Measurements from ENCODE around the gene CST8. TPM values are rescaled to one million over a fixed set of nuclear protein-coding genes. Genes with fewer than 3 reads are reported as not detected.

Gene CST8
- total RNA-seq, 1 experiment from 2014 or later: not detected

GRCh38 chr20:23456873-23457272 is 34.0 kb upstream of the CST8 start:
- no peak for DNase-seq
- Mint-ChIP-seq H3K27ac (no peak overlapping the region), H3K36me3 (ENCODE audit: insufficient read depth in 1 of 3, low read depth in 3 of 3) (peaks cover 3 to 6% (median 4%) of the 10 kb centered on the region in 3 experiments; a peak in 6 of 7 replicates), H3K9me3 (peaks cover 2 to 6% of the 10 kb centered on the region in 2 experiments; a peak in 4 of 5 replicates), H3K4me1 (peaks cover 19 to 20% of the 10 kb centered on the region in 2 experiments), H3K4me3 (no peak overlapping the region), H3K27me3 (ENCODE audit: low read depth) (peaks cover 4% of the 10 kb centered on the region)
- no peak overlapping the region for H4K8ac ChIP-seq (replicated peaks; ENCODE audit: insufficient read length, low read depth, low read length)
- H3K23me2 ChIP-seq (ENCODE audit: insufficient read length, low read depth, low read length, poor library complexity, severe bottlenecking): no peaks in the 10 kb centered on the region
- no peak overlapping the region for H2BK5ac ChIP-seq (ENCODE audit: insufficient read length, low read length)
- no peak overlapping the region for H2AK5ac ChIP-seq (ENCODE audit: insufficient read length, low read length)
- H3K23ac ChIP-seq (ENCODE audit: insufficient read length, low read depth, low read length): no peak overlapping the region
- no CpG with 5 or more reads among the region's 7 CpGs for WGBS (ENCODE audit: extremely low coverage, insufficient read length, low lambda C conversion rate)
- no peak overlapping the region for H2BK12ac ChIP-seq (ENCODE audit: insufficient read length, low read depth, low read length)
- no peak overlapping the region for H3T11ph ChIP-seq (ENCODE audit: low read length)
- no peaks in the 10 kb centered on the region for H3K9me3 ChIP-seq (ENCODE audit: control insufficient read depth, low read depth, low read length)
- H3K79me1 ChIP-seq (ENCODE audit: insufficient read depth, low read depth, low read length, poor library complexity, severe bottlenecking): no peaks in the 10 kb centered on the region
- H4K5ac ChIP-seq (ENCODE audit: insufficient read length, low read depth, low read length): no peak overlapping the region
- H3K79me2 ChIP-seq (ENCODE audit: insufficient read depth, low read length): no peaks in the 10 kb centered on the region
- H3K4me2 ChIP-seq (ENCODE audit: insufficient read depth, insufficient read length, low read length): no peak overlapping the region
- H3K9ac ChIP-seq (ENCODE audit: extremely low read depth, insufficient read length, low read length): no peak overlapping the region
- no peaks in the 10 kb centered on the region for H3K27me3 ChIP-seq (ENCODE audit: insufficient read depth, low read length)
- H2BK15ac ChIP-seq (ENCODE audit: low read depth, low read length): no peak overlapping the region
- H3K18ac ChIP-seq (ENCODE audit: insufficient read length, low read depth, low read length): no peak overlapping the region
- H2AFZ ChIP-seq (ENCODE audit: low read length): no peak overlapping the region
- peaks cover 3% of the 10 kb centered on the region; the same call in 1 of the 2 replicates for H3K4me1 ChIP-seq (ENCODE audit: insufficient read depth, low read length)
- no peak overlapping the region for H2BK20ac ChIP-seq (ENCODE audit: low read depth, low read length, poor library complexity, severe bottlenecking)
- H4K20me1 ChIP-seq (ENCODE audit: control insufficient read depth, insufficient read depth, insufficient read length): no peaks in the 10 kb centered on the region
- H4K91ac ChIP-seq (ENCODE audit: insufficient read length, low read depth, low read length): no peak overlapping the region
- no peak for TF ChIP-seq CTCF (conservative IDR thresholded peaks at IDR 0.05)
- no peak overlapping the region for H2BK120ac ChIP-seq (ENCODE audit: low read depth, low read length, poor library complexity, severe bottlenecking)
- H3K27ac ChIP-seq (ENCODE audit: insufficient read length, low read depth, low read length): no peak overlapping the region
- no peak overlapping the region for H3K4ac ChIP-seq (ENCODE audit: low read depth, low read length)
- H3K56ac ChIP-seq (ENCODE audit: insufficient read length, low read depth, low read length): no peak overlapping the region
- H3K14ac ChIP-seq (ENCODE audit: insufficient read depth, low read length): no peak overlapping the region
